ELF-1 (cell line): ENCODE results near the gene CAPG.
A peak's percentile ranks its signal among the peaks of the same experiment; 100 is the strongest.

ENCODE experiments used
- DNase-seq: peaks from one replicate; pipeline ENCODE4 v3.0.0-alpha.2; 2016; ENCODE audit warnings: low read depth, low spot score

Gene CAPG

DNA sequence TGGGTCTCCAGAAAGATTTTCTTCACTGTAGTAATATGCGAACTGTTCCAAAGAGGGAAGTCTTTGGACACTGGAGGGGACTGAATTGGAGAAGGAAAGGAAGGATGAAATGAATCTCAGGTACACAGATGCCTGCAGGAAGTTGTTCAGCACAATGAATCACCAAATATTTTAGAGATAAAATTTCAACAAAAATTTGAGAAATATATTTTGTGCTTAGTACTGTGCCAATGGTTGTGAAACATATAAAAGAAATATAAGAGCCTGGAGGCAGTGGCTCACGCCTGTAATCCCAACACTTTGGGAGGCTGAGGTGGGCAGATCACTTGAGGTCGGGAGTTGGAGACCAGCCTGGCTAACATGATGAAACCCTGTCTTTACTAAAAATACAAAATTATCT, 52.4 kb downstream of the CAPG start:
- no peak for DNase-seq

DNA sequence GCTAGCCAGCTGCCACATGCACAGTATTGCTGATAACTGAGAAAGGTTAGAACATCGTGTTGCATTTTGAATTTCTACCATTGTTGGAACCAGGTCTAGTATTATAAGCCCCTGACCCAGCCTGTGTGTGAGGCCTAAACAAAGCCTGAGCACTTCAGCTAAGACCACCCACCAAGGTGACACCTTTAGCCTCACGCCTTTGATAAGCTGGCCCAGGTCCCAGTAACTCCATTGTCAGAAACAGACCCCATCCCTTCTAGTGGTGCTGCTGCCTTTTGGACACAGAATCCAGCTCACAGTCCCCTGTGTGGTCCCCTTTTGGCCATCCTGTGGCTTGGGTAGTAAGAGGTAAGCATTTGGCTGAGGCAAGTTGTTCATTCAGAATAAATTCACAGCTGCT, 54.0 kb downstream of the CAPG start:
- DNase-seq = no peak

GRCh38 chr2:85355521-85355920, 54.6 kb downstream of the CAPG start:
- no peak for DNase-seq

DNA sequence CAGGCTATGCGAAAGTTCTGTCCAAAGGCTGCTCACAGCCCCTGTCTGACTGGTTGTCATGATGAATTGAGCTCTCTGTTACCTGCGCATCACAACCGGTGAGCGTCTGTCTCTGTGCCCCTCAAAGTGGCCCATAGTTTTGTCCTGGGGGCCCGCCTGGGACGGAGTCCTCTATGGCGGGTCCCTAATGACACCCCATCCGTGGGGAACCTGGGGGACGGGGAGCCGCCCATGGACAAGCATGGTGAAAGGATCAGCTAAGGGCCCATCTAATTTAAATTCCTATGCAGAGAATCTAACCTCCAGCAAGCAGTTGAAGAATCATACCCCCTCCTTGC, 55.1 kb downstream of the CAPG start:
- DNase-seq = no peak

DNA sequence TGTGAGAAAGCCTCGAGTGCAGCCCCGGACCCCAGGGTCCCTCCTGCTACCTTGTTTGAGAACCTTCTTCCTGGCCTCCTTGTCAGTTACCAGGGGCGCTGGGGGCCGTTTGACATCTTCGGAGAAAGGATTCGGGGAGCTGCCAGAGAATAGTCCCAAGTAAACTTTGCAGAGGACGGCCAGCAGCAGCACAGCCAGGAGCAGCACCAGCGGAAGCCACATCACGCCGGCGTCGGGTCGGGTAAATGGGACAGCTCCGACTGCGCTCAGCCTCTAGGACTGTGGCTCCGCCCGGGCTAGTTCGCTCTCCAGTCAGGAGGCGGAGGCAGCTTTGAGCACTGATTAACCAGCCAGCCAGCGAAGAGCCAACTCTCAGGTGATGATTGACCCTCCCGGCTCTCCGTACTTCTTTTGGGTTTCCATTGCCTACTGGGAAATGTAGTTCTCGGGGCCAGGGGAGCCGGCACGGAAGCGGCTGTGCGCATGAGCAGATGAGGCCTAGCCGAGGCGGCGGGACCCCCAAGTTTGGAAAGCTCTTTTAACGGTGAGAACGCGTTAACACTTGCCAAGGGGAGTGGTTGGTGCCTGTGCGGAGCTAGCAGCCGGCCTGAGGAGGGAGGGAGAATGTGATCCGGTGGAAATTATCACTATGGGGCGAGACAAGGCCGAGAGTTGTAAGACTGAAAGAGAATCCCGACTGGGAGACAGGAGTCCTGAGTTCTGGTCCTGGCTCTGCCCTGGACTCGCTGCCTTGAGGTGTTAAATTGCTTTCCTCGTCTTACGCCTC, 55.7 kb downstream of the CAPG start, which contains the start of the genes ELMOD3 and RETSAT:
Gene ELMOD3 (plus strand): TSS at position 484 of the 787 bp plus-strand sequence. CDS start 2,430 bp downstream, outside the sequence.
Gene RETSAT (minus strand): TSS at position 243 of the 787 bp plus-strand sequence. CDS start 21 bp downstream, at position 222.
- peak; percentile 99 for DNase-seq

- no peak for DNase-seq
Observed at GRCh38 chr2:85353876-85354285, 56.3 kb downstream of the CAPG start.

GRCh38 chr2:85347599-85347998, 62.6 kb downstream of the CAPG start:
- no peak for DNase-seq
